HCT116 (cell line): ENCODE measurements around the gene TAGLN3.

Experiments used
- CTCF ChIP-seq, 3 experiments: fragments of 200-600 bp in 1 of 3; sonication (generic) in 1 of 3; IDR thresholded peaks in 2 of 3; conservative IDR thresholded peaks in 1 of 3; 2 replicates each; pipeline ENCODE4 v1.5.1; 2012 to 2017; ENCODE audit warnings: low read depth in 2 of 3, low read length in 2 of 3, antibody characterized with exemption in 1 of 3, borderline replicate concordance in 1 of 3, control low read depth in 1 of 3, mild to moderate bottlenecking in 1 of 3, mixed read lengths in 1 of 3, mixed run types in 1 of 3, moderate library complexity in 1 of 3; ENCODE audit not compliant: insufficient read depth in 1 of 3
- EZH2 ChIP-seq: fragments of 200-600 bp; sonication (generic); IDR thresholded peaks from 2 replicates; pipeline ENCODE4 v1.6.1; 2017; ENCODE audit warnings: antibody characterized with exemption, mixed run types
- EZH2phosphoT487 ChIP-seq: fragments of 200-600 bp; IDR thresholded peaks from 2 replicates; pipeline ENCODE4 v1.6.1; 2018; ENCODE audit warnings: antibody characterized with exemption, borderline replicate concordance
- POLR2A ChIP-seq: IDR thresholded peaks from 2 replicates; pipeline ENCODE4 v1.7.0; 2011; ENCODE audit warnings: borderline replicate concordance; ENCODE audit not compliant: insufficient read depth, insufficient read length; ENCODE audit errors: extremely low read depth
- RAD21 ChIP-seq: IDR thresholded peaks from 2 replicates; pipeline ENCODE4 v1.6.1; 2012; ENCODE audit warnings: low read depth, mild to moderate bottlenecking
- REST ChIP-seq: IDR thresholded peaks from 2 replicates; pipeline ENCODE4 v1.6.1; 2012; ENCODE audit warnings: low read depth
- SIN3A ChIP-seq: IDR thresholded peaks from 2 replicates; pipeline ENCODE4 v1.6.1; 2012; ENCODE audit warnings: low read depth
- SP1 ChIP-seq: IDR thresholded peaks from 2 replicates; pipeline ENCODE4 v1.6.1; 2012; ENCODE audit warnings: low read depth
- TF ChIP-seq, protein P1 (sequence below): IDR thresholded peaks from 2 replicates; pipeline ENCODE4 v1.6.1; 2012

- TF ChIP-seq SP1 (no peak), CTCF (IDR thresholded peaks at IDR 0.05 in 2 of 3, conservative IDR thresholded peaks at IDR 0.05 in 1 of 3; ENCODE audit: borderline replicate concordance in 1 of 3, insufficient read depth in 1 of 3, low read depth in 2 of 3, low read length in 2 of 3) (no peak), EZH2 (no peak), POLR2A (no peak), RAD21 (no peak), EZH2phosphoT487 (no peak), SIN3A (no peak), REST (no peak)
- TF ChIP-seq, protein P1, sequence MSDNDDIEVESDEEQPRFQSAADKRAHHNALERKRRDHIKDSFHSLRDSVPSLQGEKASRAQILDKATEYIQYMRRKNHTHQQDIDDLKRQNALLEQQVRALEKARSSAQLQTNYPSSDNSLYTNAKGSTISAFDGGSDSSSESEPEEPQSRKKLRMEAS: no peak
These were observed 13.7 kb downstream of the TAGLN3 start for GRCh38 chr3:112012205-112012992.
